Hematopoietic multipotent progenitor cell (in vitro differentiated cells): ENCODE measurements around the gene ST6GALNAC3. TPM values are rescaled to one million over a fixed set of nuclear protein-coding genes. Genes with fewer than 3 reads are reported as not detected.

Source experiments
- DNase-seq, 3 donors: peaks; one replicate each; pipeline ENCODE4 v3.0.0-alpha.2; 2011 to 2015; ENCODE audit warnings: low read depth in 2 of 3, low spot score in 2 of 3
- total RNA-seq: library from RNA; depleted of rRNA; stranded (reverse); fragments of >200 nt; gene quantifications from one replicate; pipeline ENCODE4 v1.2.3, GENCODE V29; 2012

Gene ST6GALNAC3
- total RNA-seq, 1 donor: under 0.01 TPM

- DNase-seq: no peak
These were observed 333.8 kb downstream of the ST6GALNAC3 start for GRCh38 chr1:76408303-76408702.

GRCh38 chr1:76410499-76410898 lies 336.0 kb downstream of the ST6GALNAC3 start:
- DNase-seq: no peak

GRCh38 chr1:76418531-76418930 lies 344.0 kb downstream of the ST6GALNAC3 start:
- DNase-seq: no peak

GRCh38 chr1:76419603-76420002 lies 345.1 kb downstream of the ST6GALNAC3 start:
- DNase-seq: no peak

GRCh38 chr1:76425201-76426145 lies 350.9 kb downstream of the ST6GALNAC3 start:
- DNase-seq: no peak

GRCh38 chr1:76426606-76427005 lies 352.1 kb downstream of the ST6GALNAC3 start:
- no peak for DNase-seq

- no peak for DNase-seq
These were observed 353.5 kb downstream of the ST6GALNAC3 start for GRCh38 chr1:76428028-76428427.

GRCh38 chr1:76430531-76430930 lies 356.0 kb downstream of the ST6GALNAC3 start:
- DNase-seq: no peak

GRCh38 chr1:76433526-76433925 lies 359.0 kb downstream of the ST6GALNAC3 start:
- DNase-seq: no peak

- DNase-seq: no peak
These were observed 368.7 kb downstream of the ST6GALNAC3 start for GRCh38 chr1:76443217-76443616.

GRCh38 chr1:76444773-76445172 lies 370.2 kb downstream of the ST6GALNAC3 start:
- no peak for DNase-seq

GRCh38 chr1:76450229-76450628 lies 375.7 kb downstream of the ST6GALNAC3 start:
- DNase-seq: no peak

GRCh38 chr1:76463278-76463677 lies 388.7 kb downstream of the ST6GALNAC3 start:
- DNase-seq: no peak

- DNase-seq: peak in 1 of 3 donors; percentile 49
These were observed 389.3 kb downstream of the ST6GALNAC3 start for GRCh38 chr1:76463849-76464248.

GRCh38 chr1:76465030-76465429 lies 390.5 kb downstream of the ST6GALNAC3 start:
- DNase-seq: no peak

GRCh38 chr1:76470166-76470565 lies 395.6 kb downstream of the ST6GALNAC3 start:
- DNase-seq: no peak

- DNase-seq: no peak
These were observed 397.0 kb downstream of the ST6GALNAC3 start for GRCh38 chr1:76471536-76471935.

GRCh38 chr1:76473591-76473990 lies 399.0 kb downstream of the ST6GALNAC3 start:
- DNase-seq: no peak

GRCh38 chr1:76474922-76475321 lies 400.4 kb downstream of the ST6GALNAC3 start:
- DNase-seq: no peak

GRCh38 chr1:76477156-76477555 lies 402.6 kb downstream of the ST6GALNAC3 start:
- DNase-seq: no peak

- no peak for DNase-seq
These were observed 406.3 kb downstream of the ST6GALNAC3 start for GRCh38 chr1:76480827-76481226.

GRCh38 chr1:76481672-76482071 lies 407.1 kb downstream of the ST6GALNAC3 start:
- no peak for DNase-seq
